Measurements from ENCODE around the gene ALK.

ALK gene

DNA sequence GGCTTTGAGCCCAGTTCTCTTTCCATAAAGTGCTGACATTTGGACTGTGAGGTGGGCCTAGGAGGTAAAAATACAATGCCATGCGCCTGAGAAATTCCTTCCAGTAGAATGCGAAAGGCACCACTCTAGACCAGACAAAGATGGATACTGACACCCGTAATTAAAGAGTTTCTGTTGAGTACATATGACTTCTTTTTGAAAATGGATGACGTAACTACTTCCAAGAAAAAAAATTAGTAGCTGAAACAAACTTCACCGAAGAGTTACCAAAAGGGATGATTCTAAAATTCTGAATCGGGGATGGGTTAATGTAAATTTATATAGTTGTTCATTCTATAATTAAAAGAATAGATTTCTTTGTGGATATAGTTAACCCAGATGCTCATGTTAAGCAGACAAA, 146.8 kb downstream of the ALK start:
- no peak for DNase-seq (ENCODE audit: extremely low read depth, low read depth)
- TF ChIP-seq, protein P1, sequence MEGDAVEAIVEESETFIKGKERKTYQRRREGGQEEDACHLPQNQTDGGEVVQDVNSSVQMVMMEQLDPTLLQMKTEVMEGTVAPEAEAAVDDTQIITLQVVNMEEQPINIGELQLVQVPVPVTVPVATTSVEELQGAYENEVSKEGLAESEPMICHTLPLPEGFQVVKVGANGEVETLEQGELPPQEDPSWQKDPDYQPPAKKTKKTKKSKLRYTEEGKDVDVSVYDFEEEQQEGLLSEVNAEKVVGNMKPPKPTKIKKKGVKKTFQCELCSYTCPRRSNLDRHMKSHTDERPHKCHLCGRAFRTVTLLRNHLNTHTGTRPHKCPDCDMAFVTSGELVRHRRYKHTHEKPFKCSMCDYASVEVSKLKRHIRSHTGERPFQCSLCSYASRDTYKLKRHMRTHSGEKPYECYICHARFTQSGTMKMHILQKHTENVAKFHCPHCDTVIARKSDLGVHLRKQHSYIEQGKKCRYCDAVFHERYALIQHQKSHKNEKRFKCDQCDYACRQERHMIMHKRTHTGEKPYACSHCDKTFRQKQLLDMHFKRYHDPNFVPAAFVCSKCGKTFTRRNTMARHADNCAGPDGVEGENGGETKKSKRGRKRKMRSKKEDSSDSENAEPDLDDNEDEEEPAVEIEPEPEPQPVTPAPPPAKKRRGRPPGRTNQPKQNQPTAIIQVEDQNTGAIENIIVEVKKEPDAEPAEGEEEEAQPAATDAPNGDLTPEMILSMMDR (IDR thresholded peaks at IDR 0.05; ENCODE audit: low read depth, low read length), result no peak

DNA sequence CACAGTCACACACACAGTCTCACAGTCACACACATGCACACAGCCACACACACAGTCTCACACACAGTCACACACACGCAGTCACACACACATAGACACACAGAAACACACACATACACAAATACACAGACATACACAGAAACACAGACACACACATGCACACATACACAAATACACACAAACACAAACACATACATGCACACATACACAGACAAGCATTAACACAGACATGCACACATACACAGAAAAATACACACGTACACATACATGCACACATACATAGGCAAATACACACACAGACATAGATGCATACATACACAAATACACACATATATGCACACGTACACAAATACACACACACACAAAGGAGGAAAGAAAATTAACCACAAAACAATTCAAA, 150.5 kb downstream of the ALK start:
- TF ChIP-seq, protein P1 (IDR thresholded peaks at IDR 0.05; ENCODE audit: low read depth, low read length), result no peak
- DNase-seq (ENCODE audit: extremely low read depth, low read depth), result no peak

DNA sequence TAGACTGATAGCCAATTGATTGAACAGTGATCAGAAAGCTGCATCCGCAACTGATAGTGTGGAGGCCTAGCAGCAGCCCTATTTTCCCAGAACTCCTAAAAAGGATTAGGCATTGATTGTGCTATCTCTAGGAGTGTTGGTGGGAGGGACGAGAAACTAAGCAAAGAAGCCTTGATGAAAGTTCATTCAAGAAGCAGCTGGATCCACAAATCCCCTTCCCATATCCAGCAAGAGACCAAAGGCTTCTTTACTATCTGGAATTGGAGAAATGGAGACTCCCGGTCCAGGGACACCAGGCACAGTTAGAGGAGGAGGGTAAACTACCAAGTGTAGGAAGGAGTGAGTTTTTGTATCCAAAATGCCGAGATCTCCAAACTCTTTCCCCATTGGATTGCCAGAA, 151.5 kb downstream of the ALK start:
- no peak for DNase-seq (ENCODE audit: extremely low read depth, low read depth)
- TF ChIP-seq, protein P1 (IDR thresholded peaks at IDR 0.05; ENCODE audit: low read depth, low read length), result no peak

DNA sequence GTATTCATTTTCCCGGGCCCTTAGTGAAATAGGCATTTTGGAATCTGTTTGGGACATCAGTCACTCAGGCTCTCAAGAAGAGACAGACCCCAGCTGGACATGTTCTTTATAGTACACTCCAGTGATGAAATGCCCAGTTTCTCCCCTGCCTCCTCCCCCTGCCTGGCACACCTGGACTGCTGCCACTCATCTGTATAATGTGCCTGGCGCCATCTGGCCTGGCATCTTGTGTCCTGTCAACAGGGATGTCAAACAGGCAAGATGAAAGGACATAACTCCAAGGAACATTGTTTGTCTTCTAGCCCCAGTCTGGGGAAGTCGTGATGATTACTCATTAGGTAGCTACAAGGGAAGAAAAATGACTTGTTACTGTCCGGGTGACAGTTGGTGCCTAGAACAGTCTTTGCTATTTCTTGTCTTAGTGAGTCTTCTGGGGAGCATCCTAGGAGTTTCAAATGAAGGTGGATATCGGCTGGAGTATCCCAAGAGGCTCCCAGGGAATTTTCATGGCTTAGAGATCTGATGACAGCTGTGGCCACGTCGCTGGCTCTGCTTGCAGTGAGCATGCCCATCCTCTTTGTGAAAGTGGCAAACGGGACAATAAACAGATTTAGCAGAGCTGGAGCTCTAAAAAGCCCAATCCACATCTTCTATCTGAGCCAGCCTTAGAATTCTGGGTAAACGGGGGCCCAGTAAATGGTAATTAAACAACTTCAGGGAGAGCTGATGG, 153.6 kb downstream of the ALK start:
- no peak for DNase-seq (ENCODE audit: extremely low read depth, low read depth)

DNA sequence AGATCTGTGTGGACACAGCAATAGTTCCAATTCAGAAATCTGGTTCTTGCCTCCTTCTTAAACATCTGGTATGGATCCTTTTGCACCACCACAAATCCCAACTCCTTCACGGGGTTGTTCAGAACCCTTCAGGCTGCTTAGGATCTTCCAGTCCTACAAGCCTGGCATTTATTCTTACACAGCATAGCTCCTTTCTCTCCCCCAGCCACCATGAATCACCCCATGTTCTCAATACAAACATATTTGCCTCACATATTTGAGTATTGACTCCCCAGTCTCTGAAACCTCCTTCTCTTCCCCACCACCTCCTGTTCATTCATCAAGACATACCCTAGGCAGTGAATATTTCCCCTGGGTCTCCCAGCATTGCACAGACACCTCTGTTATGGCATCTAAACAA, 155.2 kb downstream of the ALK start:
- TF ChIP-seq, protein P1 (IDR thresholded peaks at IDR 0.05; ENCODE audit: low read depth, low read length), result no peak
- DNase-seq (ENCODE audit: extremely low read depth, low read depth), result peak; percentile 67

More for the DNA sequence above, 153.6 kb downstream of the ALK start:
- TF ChIP-seq, protein P1 (IDR thresholded peaks at IDR 0.05; ENCODE audit: low read depth, low read length), result no peak

DNA sequence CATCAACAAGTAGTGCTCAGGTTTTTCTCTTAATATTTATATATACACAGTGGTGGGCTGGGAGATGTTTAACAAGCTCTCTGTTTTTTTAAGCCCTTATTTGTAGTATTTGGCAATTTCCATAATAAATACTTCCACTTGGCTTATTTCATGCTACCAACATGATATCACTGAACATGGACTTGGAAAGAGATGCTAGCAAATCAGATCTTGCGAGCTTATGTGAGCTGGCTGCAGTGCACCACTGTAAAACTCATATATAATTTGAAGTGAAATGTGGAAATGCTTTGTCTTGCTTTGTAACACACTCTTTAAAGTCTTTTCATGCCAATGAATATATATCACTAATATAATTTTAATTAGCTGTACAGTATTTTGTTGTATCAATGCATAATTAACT, 155.7 kb downstream of the ALK start:
- TF ChIP-seq, protein P1 (IDR thresholded peaks at IDR 0.05; ENCODE audit: low read depth, low read length), result no peak
- peak; percentile 73 for DNase-seq (ENCODE audit: extremely low read depth, low read depth)

DNA sequence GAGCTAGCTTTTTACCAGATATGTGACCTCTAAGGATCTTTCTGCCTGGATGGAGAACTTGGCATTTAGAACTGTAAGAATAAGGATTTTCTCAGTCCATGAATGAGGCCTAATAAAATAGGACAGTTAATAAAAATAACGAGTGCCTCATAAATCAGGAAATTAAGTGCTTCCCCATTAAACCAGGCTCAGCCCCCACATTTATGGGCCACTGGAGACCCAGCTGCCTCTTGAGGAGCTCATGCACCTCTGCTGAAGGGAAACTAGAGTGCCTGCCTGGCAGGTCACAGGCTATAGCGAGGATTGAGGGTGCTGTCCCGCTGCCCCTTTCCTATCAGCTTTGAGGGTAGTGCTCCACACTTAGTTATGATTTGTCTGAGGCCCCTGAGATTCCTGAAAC, 158.0 kb downstream of the ALK start:
- no peak for DNase-seq (ENCODE audit: extremely low read depth, low read depth)
- TF ChIP-seq, protein P1 (IDR thresholded peaks at IDR 0.05; ENCODE audit: low read depth, low read length), result no peak

Data from AG09319 (cell line).